OCI-LY7 (cell line): ENCODE results near the gene MKRN1. TPM values are rescaled to one million over a fixed set of nuclear protein-coding genes. Genes with fewer than 3 reads are reported as not detected.

Source experiments
- BruUV-seq: library from RNA; stranded (reverse); fragments of 400-500 nt; replicated peaks from 2 replicates; lab custom pipeline; 2021; lab: Mats Ljungman, UMichigan
- CTCF ChIA-PET: fragments of 300-600 bp; sonication (Branson Sonifier 250); formaldehyde crosslinking; loops from one replicate; lab custom pipeline; 2022; ENCODE audit warnings: antibody characterized with exemption; ENCODE audit not compliant: unreplicated experiment; lab: Charles Lee
- POLR2A ChIA-PET: fragments of 300-600 bp; sonication (Branson Sonifier 250); formaldehyde crosslinking; loops from one replicate; lab custom pipeline; 2022; ENCODE audit warnings: antibody characterized with exemption; lab: Charles Lee
- DNase-seq: peaks from one replicate; pipeline ENCODE4 v3.0.0-alpha.2; 2015; ENCODE audit warnings: low spot score
- H2AFZ ChIP-seq: fragments of 200-600 bp; sonication (generic), shearing (Covaris generic); 2 replicates; pipeline ENCODE4 v1.6.1; 2014; ENCODE audit warnings: mild to moderate bottlenecking, antibody characterized with exemption, low read length, moderate library complexity
- H3K27ac ChIP-seq: fragments of 200-600 bp; sonication (generic); 2 replicates; pipeline ENCODE4 v1.5.1; 2014; ENCODE audit warnings: mixed run types, low read depth, mild to moderate bottlenecking, moderate library complexity, low read length, inconsistent platforms; ENCODE audit not compliant: poor library complexity, severe bottlenecking
- H3K36me3 ChIP-seq: fragments of 200-600 bp; sonication (generic); 2 replicates; pipeline ENCODE4 v1.6.1; 2014; ENCODE audit warnings: mild to moderate bottlenecking, antibody characterized with exemption, low read length, moderate library complexity, mixed read lengths; ENCODE audit not compliant: insufficient read depth
- H3K4me1 ChIP-seq: fragments of 200-600 bp; sonication (generic); 2 replicates; pipeline ENCODE4 v1.5.1; 2014; ENCODE audit warnings: mild to moderate bottlenecking, low read length; ENCODE audit not compliant: insufficient read depth, poor library complexity, severe bottlenecking
- H3K4me2 ChIP-seq: fragments of 200-600 bp; sonication (generic); 2 replicates; pipeline ENCODE4 v1.6.1; 2014; ENCODE audit warnings: mild to moderate bottlenecking, low read length
- H3K4me3 ChIP-seq: fragments of 200-600 bp; sonication (generic); 2 replicates; pipeline ENCODE4 v1.5.1; 2014; ENCODE audit warnings: mild to moderate bottlenecking, low read depth, low read length; ENCODE audit not compliant: poor library complexity, severe bottlenecking
- H3K79me2 ChIP-seq: fragments of 200-600 bp; sonication (generic); 2 replicates; pipeline ENCODE4 v1.6.1; 2016; ENCODE audit warnings: low read depth, mild to moderate bottlenecking, low read length, moderate library complexity, mixed read lengths; ENCODE audit not compliant: insufficient read depth
- H3K9me2 ChIP-seq: fragments of 200-600 bp; sonication (generic); 2 replicates; pipeline ENCODE4 v1.6.1; 2016; ENCODE audit warnings: mild to moderate bottlenecking, low read length, mixed read lengths; ENCODE audit not compliant: insufficient read depth
- H3K9me3 ChIP-seq: fragments of 200-600 bp; sonication (generic); 2 replicates; pipeline ENCODE4 v1.6.1; 2014; ENCODE audit warnings: mild to moderate bottlenecking, mixed run types, low read length, mixed read lengths
- H4K20me1 ChIP-seq: fragments of 200-600 bp; sonication (generic); 2 replicates; pipeline ENCODE4 v1.6.1; 2014; ENCODE audit warnings: mild to moderate bottlenecking, antibody characterized with exemption, low read length, moderate library complexity, mixed read lengths; ENCODE audit not compliant: insufficient read depth
- CTCF ChIP-seq: fragments of 200-600 bp; sonication (generic); conservative IDR thresholded peaks from 2 replicates; pipeline ENCODE4 v1.5.1; 2014; ENCODE audit warnings: mild to moderate bottlenecking, antibody characterized with exemption, low read length, moderate library complexity, mixed read lengths
- EZH2phosphoT487 ChIP-seq: fragments of 200-600 bp; sonication (generic); IDR thresholded peaks from 2 replicates; pipeline ENCODE4 v1.6.1; 2018; ENCODE audit warnings: low read depth, borderline replicate concordance, mild to moderate bottlenecking, mixed run types, antibody characterized with exemption, low read length, moderate library complexity, mixed read lengths
- intact Hi-C: fragments of 100-400 bp; cut with micrococcal nuclease; formaldehyde crosslinking; loops from one replicate; pipeline ENCODE4 v1.10.0; 2022; ENCODE audit not compliant: unreplicated experiment
- total RNA-seq, 2 experiments: library from RNA; depleted of rRNA in 1 of 2; stranded (reverse); fragments of >200 nt in 1 of 2; shearing (Covaris generic) in 1 of 2; gene quantifications; 2 replicates each; pipeline ENCODE4 v1.2.3, GENCODE V29; 2014 to 2022

MKRN1 gene
- total RNA-seq, 2 experiments from 2014 or later = 26.4 to 48.0 TPM

GRCh38 chr7:140495514-140496097 lies 16.3 kb upstream of the MKRN1 start:
- Histone ChIP-seq H3K9me2 (no peaks in the 10 kb centered on the region), H3K4me3 (no peak overlapping the region), H3K27ac (no peak overlapping the region), H3K36me3 (no peaks in the 10 kb centered on the region), H4K20me1 (no peaks in the 10 kb centered on the region), H3K79me2 (no peaks in the 10 kb centered on the region), H2AFZ (no peak overlapping the region), H3K9me3 (no peaks in the 10 kb centered on the region), H3K4me2 (no peak overlapping the region), H3K4me1 (no peaks in the 10 kb centered on the region)
- TF ChIP-seq CTCF (no peak), EZH2phosphoT487 (no peak)
- ChIA-PET POLR2A (interaction anchor here (0.6 kb wide), 1 partner anchor 408 kb away, joined by 3 read pairs; no protein-coding TSS in a partner anchor), CTCF (no interaction called here)
- DNase-seq = no peak
- no TSS peak for BruUV-seq
- intact Hi-C loops = no loop called here

GRCh38 chr7:140494867-140495266 lies 15.6 kb upstream of the MKRN1 start:
- CTCF ChIA-PET = no interaction called here
- Histone ChIP-seq H3K9me3 (no peaks in the 10 kb centered on the region), H3K4me2 (no peak overlapping the region), H3K27ac (no peak overlapping the region), H4K20me1 (no peaks in the 10 kb centered on the region), H3K36me3 (no peaks in the 10 kb centered on the region), H3K4me1 (no peaks in the 10 kb centered on the region), H3K79me2 (no peaks in the 10 kb centered on the region), H2AFZ (no peak overlapping the region), H3K9me2 (no peaks in the 10 kb centered on the region), H3K4me3 (no peak overlapping the region)
- TF ChIP-seq EZH2phosphoT487 = no peak
- TF ChIP-seq CTCF = no peak
- POLR2A ChIA-PET = interaction anchor here (0.6 kb wide), 2 partner anchors 409 to 800 kb away, joined by 3 read pairs; no protein-coding TSS in a partner anchor
- no peak for DNase-seq
- intact Hi-C loops = loop anchor here (5.0 kb wide), 1 partner anchor 168 kb away; no protein-coding TSS in a partner anchor
- BruUV-seq = no TSS peak

GRCh38 chr7:140489026-140489359 lies 9.7 kb upstream of the MKRN1 start:
- no peaks in the 10 kb centered on the region for H3K9me3 ChIP-seq
- no peak overlapping the region for H2AFZ ChIP-seq
- no TSS peak for BruUV-seq
- H3K9me2 ChIP-seq = no peaks in the 10 kb centered on the region
- no peak for TF ChIP-seq EZH2phosphoT487
- TF ChIP-seq CTCF = no peak
- no peak for DNase-seq
- H3K4me2 ChIP-seq = no peak overlapping the region
- POLR2A ChIA-PET = interaction anchor here (1.5 to 2.4 kb wide), 3 partner anchors 8 to 11 kb away, joined by 3 to 6 read pairs (median 3); no protein-coding TSS in a partner anchor
- no peaks in the 10 kb centered on the region for H3K4me1 ChIP-seq
- intact Hi-C loops = no loop called here
- no peaks in the 10 kb centered on the region for H3K79me2 ChIP-seq
- no peak overlapping the region for H3K4me3 ChIP-seq
- CTCF ChIA-PET = no interaction called here
- H3K36me3 ChIP-seq = no peaks in the 10 kb centered on the region
- no peaks in the 10 kb centered on the region for H4K20me1 ChIP-seq
- H3K27ac ChIP-seq = no peak overlapping the region
